ENCODE measurements around the gene SORCS2.

SORCS2 gene

DNA sequence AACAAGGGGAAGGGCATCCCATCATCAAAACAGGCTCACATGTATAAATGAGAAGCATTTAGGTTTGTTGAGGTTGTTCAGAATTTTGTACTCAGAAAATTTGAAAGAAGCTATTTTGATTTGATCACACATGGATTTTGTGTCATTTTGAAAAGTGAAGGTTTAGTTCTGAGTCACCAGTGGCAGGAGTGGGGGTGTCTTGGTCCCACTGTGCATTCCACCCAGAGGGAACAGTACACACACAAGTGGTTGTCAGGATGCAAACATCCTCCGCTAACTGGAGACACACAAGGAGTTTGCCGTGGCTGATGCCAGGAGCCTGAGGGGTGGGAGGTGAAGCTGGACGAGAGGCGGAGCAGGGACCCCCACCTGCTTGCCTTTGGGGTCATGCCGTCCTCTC lies 440.6 kb downstream of the SORCS2 start:
- TF ChIP-seq TAF1 (IDR thresholded peaks at IDR 0.05; ENCODE audit: borderline replicate concordance, insufficient read depth, low read length), result no peak
- no peak for TF ChIP-seq SIN3A (IDR thresholded peaks at IDR 0.05; ENCODE audit: borderline replicate concordance, insufficient read depth, low read length)
- TF ChIP-seq FOXP2 (optimal IDR thresholded peaks at IDR 0.05; ENCODE audit: borderline replicate concordance, extremely low read depth, extremely low read length, insufficient read depth), result no peak
- TF ChIP-seq, protein P1, sequence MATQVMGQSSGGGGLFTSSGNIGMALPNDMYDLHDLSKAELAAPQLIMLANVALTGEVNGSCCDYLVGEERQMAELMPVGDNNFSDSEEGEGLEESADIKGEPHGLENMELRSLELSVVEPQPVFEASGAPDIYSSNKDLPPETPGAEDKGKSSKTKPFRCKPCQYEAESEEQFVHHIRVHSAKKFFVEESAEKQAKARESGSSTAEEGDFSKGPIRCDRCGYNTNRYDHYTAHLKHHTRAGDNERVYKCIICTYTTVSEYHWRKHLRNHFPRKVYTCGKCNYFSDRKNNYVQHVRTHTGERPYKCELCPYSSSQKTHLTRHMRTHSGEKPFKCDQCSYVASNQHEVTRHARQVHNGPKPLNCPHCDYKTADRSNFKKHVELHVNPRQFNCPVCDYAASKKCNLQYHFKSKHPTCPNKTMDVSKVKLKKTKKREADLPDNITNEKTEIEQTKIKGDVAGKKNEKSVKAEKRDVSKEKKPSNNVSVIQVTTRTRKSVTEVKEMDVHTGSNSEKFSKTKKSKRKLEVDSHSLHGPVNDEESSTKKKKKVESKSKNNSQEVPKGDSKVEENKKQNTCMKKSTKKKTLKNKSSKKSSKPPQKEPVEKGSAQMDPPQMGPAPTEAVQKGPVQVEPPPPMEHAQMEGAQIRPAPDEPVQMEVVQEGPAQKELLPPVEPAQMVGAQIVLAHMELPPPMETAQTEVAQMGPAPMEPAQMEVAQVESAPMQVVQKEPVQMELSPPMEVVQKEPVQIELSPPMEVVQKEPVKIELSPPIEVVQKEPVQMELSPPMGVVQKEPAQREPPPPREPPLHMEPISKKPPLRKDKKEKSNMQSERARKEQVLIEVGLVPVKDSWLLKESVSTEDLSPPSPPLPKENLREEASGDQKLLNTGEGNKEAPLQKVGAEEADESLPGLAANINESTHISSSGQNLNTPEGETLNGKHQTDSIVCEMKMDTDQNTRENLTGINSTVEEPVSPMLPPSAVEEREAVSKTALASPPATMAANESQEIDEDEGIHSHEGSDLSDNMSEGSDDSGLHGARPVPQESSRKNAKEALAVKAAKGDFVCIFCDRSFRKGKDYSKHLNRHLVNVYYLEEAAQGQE (IDR thresholded peaks at IDR 0.05; ENCODE audit: insufficient read depth in 1 of 2, low read depth in 2 of 2, low read length in 2 of 2), result no peak
- no peak for TF ChIP-seq POLR2AphosphoS5 (IDR thresholded peaks at IDR 0.05; ENCODE audit: low read depth, low read length)

DNA sequence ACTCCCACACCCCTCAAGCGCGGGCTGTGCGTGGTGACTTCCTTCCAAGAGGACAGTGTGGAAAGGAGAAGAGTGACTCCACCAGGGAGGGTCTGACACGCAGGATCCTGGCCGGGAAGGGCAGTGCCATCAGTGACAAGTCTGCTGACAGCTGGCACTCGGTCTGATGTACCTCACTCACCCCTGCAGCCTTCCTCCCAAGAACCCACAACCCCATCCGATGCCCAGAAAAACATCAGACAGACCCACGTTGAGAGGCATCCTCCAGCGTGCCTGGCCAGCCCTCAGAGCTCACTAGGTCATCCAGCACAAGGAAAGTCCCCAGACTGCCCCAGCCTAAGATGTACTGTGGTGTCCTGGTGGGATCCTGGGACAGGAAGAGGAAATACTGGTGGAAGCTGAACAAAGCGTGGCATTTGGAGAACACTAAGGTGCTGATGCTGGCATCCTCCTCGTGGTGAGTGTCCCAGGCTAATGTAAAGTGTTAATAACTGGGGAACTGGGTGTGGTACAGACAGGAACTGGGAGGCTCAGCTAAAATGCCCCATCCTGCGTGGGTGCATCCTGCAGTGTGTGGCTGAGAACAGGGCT lies 442.4 kb downstream of the SORCS2 start:
- TF ChIP-seq FOXP2 (optimal IDR thresholded peaks at IDR 0.05; ENCODE audit: borderline replicate concordance, extremely low read depth, extremely low read length, insufficient read depth) (no peak), SIN3A (IDR thresholded peaks at IDR 0.05; ENCODE audit: borderline replicate concordance, insufficient read depth, low read length) (no peak), POLR2AphosphoS5 (IDR thresholded peaks at IDR 0.05; ENCODE audit: low read depth, low read length) (no peak), TAF1 (IDR thresholded peaks at IDR 0.05; ENCODE audit: borderline replicate concordance, insufficient read depth, low read length) (no peak)
- TF ChIP-seq, protein P1 (IDR thresholded peaks at IDR 0.05; ENCODE audit: insufficient read depth in 1 of 2, low read depth in 2 of 2, low read length in 2 of 2), result no peak

DNA sequence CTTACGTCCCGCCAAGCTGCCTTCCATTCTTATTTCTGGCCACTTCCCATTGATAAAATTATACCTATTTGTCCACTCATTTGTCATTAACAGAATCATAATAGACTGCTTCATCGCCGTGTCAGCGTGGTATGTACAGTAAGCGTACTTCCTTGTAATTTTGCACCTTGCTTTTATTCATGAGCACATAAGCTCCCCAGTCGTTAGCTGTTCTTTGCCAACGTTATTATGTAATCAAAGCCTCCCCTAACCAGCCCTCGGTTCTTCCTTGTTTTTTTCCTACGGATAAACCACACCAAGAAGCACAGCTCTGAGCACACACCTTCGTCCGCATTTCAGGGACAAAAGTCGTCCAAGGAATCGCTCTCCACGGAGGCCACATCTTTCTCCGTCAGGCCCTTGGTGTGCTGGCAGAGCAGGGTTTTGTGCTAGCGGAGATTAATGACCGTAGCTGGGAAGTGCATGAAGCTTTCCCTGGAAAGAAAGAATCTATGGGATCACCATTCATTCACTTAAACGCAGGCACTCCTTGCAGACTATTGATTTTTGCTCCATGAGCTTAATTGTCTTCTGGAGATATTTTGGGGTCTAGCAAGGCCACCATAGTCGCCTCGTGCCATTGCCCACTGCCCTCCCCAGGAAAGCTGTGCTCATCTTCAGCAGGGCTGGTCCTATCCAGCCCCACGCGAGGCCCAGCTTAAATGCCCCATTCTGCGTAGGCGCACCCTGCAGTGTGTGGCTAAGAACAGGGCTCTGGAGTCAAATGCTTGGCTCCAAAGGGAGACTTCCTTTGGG lies 443.3 kb downstream of the SORCS2 start:
- TF ChIP-seq, protein P1 (IDR thresholded peaks at IDR 0.05; ENCODE audit: insufficient read depth in 1 of 2, low read depth in 2 of 2, low read length in 2 of 2), result no peak
- no peak for TF ChIP-seq SIN3A (IDR thresholded peaks at IDR 0.05; ENCODE audit: borderline replicate concordance, insufficient read depth, low read length)
- no peak for TF ChIP-seq POLR2AphosphoS5 (IDR thresholded peaks at IDR 0.05; ENCODE audit: low read depth, low read length)
- TF ChIP-seq TAF1 (IDR thresholded peaks at IDR 0.05; ENCODE audit: borderline replicate concordance, insufficient read depth, low read length), result no peak
- TF ChIP-seq FOXP2 (optimal IDR thresholded peaks at IDR 0.05; ENCODE audit: borderline replicate concordance, extremely low read depth, extremely low read length, insufficient read depth), result no peak

DNA sequence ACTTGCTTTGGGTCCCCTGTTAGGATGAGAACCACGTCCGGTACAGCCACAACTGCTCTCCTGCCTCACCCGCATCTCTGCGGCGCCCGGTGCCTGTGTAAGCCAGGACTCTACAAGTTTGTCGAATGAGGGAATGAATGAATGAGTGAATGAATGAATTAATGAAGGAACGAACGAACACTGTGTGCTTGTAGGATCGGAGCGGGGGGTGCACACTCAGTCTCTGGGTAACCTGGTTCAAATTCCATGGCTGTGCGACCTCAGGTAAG lies 443.8 kb downstream of the SORCS2 start:
- TF ChIP-seq SIN3A (IDR thresholded peaks at IDR 0.05; ENCODE audit: borderline replicate concordance, insufficient read depth, low read length) (no peak), TAF1 (IDR thresholded peaks at IDR 0.05; ENCODE audit: borderline replicate concordance, insufficient read depth, low read length) (no peak), POLR2AphosphoS5 (IDR thresholded peaks at IDR 0.05; ENCODE audit: low read depth, low read length) (no peak), FOXP2 (optimal IDR thresholded peaks at IDR 0.05; ENCODE audit: borderline replicate concordance, extremely low read depth, extremely low read length, insufficient read depth) (no peak)
- TF ChIP-seq, protein P1 (IDR thresholded peaks at IDR 0.05; ENCODE audit: insufficient read depth in 1 of 2, low read depth in 2 of 2, low read length in 2 of 2), result no peak

All from PFSK-1 (cell line).